SK-N-SH treated with all-trans-retinoic acid at 6 μM for 48 hours (cell line): Measurements from ENCODE around the gene MIPOL1.

Experiments
- ATAC-seq: fragments of 200-7000 bp; cut with Tn5 transposase; 3 replicates; pipeline ENCODE4 v1.9.1; 2020; ENCODE audit warnings: mild to moderate bottlenecking, moderate library complexity
- ARNTL ChIP-seq: fragments of 450-650 bp; formaldehyde crosslinking; IDR thresholded peaks from 2 replicates; pipeline ENCODE4 v1.5.0; 2020; ENCODE audit warnings: low read depth, mild to moderate bottlenecking, moderate library complexity, borderline replicate concordance
- BACH2 ChIP-seq: fragments of 250-450 bp; sonication (Bioruptor Pico); IDR thresholded peaks from 2 replicates; pipeline ENCODE4 v1.9.0; 2021; ENCODE audit warnings: mild to moderate bottlenecking, borderline replicate concordance
- CSRNP3 ChIP-seq: fragments of 250-450 bp; sonication (Bioruptor Pico); IDR thresholded peaks from 2 replicates; pipeline ENCODE4 v1.5.1; 2021; ENCODE audit warnings: mild to moderate bottlenecking, moderate library complexity
- ESRRG ChIP-seq: fragments of 250-450 bp; sonication (Bioruptor Pico); IDR thresholded peaks from 2 replicates; pipeline ENCODE4 v1.6.1; 2021; ENCODE audit warnings: mild to moderate bottlenecking
- OSR1 ChIP-seq: fragments of 250-450 bp; sonication (Bioruptor Pico); IDR thresholded peaks from 2 replicates; pipeline ENCODE4 v1.8.0; 2022; ENCODE audit warnings: moderate library complexity, mild to moderate bottlenecking, inconsistent platforms
- PATZ1 ChIP-seq: fragments of 250-450 bp; sonication (Bioruptor Pico); IDR thresholded peaks from 2 replicates; pipeline ENCODE4 v1.8.0; 2020; ENCODE audit warnings: mild to moderate bottlenecking, moderate library complexity, borderline replicate concordance
- PPARA ChIP-seq: fragments of 250-450 bp; sonication (Bioruptor Pico); IDR thresholded peaks from 2 replicates; pipeline ENCODE4 v1.5.0; 2020; ENCODE audit warnings: mild to moderate bottlenecking, borderline replicate concordance
- RARB ChIP-seq: fragments of 250-450 bp; sonication (Bioruptor Pico); IDR thresholded peaks from 2 replicates; pipeline ENCODE4 v1.8.0; 2021; ENCODE audit warnings: mild to moderate bottlenecking, moderate library complexity
- SNAI2 ChIP-seq: fragments of 250-450 bp; sonication (Bioruptor Pico); IDR thresholded peaks from 2 replicates; pipeline ENCODE4 v1.5.0; 2020; ENCODE audit warnings: mild to moderate bottlenecking, moderate library complexity
- TCF4 ChIP-seq: fragments of 250-450 bp; sonication (Bioruptor Pico); IDR thresholded peaks from 2 replicates; pipeline ENCODE4 v1.8.0; 2021; ENCODE audit warnings: mild to moderate bottlenecking, moderate library complexity, borderline replicate concordance
- TOX ChIP-seq: fragments of 250-450 bp; sonication (Bioruptor Pico); IDR thresholded peaks from 2 replicates; pipeline ENCODE4 v1.8.0; 2021; ENCODE audit warnings: mild to moderate bottlenecking, moderate library complexity, borderline replicate concordance
- ZC3H10 ChIP-seq: fragments of 250-450 bp; sonication (Bioruptor Pico); IDR thresholded peaks from 2 replicates; pipeline ENCODE4 v1.5.1; 2021; ENCODE audit warnings: mild to moderate bottlenecking, moderate library complexity
- ZFP3 ChIP-seq: fragments of 250-450 bp; sonication (Bioruptor Pico); IDR thresholded peaks from 2 replicates; pipeline ENCODE4 v1.5.0; 2020; ENCODE audit warnings: mild to moderate bottlenecking, moderate library complexity
- ZFP30 ChIP-seq: fragments of 450-650 bp; formaldehyde crosslinking; IDR thresholded peaks from 2 replicates; pipeline ENCODE4 v1.5.0; 2022; ENCODE audit warnings: mild to moderate bottlenecking, moderate library complexity
- ZNF565 ChIP-seq: fragments of 450-650 bp; formaldehyde crosslinking; conservative IDR thresholded peaks from 2 replicates; pipeline ENCODE4 v1.5.0; 2020; ENCODE audit warnings: low read depth, mild to moderate bottlenecking, moderate library complexity
- ZNF70 ChIP-seq: fragments of 450-650 bp; formaldehyde crosslinking; IDR thresholded peaks from 2 replicates; pipeline ENCODE4 v1.5.0; 2020; ENCODE audit warnings: mild to moderate bottlenecking, moderate library complexity
- ZNF8 ChIP-seq: fragments of 450-650 bp; formaldehyde crosslinking; IDR thresholded peaks from 2 replicates; pipeline ENCODE4 v1.5.0; 2020; ENCODE audit warnings: mild to moderate bottlenecking, moderate library complexity
- TF ChIP-seq, protein P1 (sequence below): fragments of 250-450 bp; sonication (Bioruptor Pico); IDR thresholded peaks from 2 replicates; pipeline ENCODE4 v1.8.0; 2021; ENCODE audit warnings: low read depth, mild to moderate bottlenecking, moderate library complexity, borderline replicate concordance
- TF ChIP-seq, protein P2 (sequence below): fragments of 250-450 bp; sonication (Bioruptor Pico); IDR thresholded peaks from 2 replicates; pipeline ENCODE4 v1.5.1; 2020; ENCODE audit warnings: low read depth, mild to moderate bottlenecking, moderate library complexity

The MIPOL1 gene

DNA sequence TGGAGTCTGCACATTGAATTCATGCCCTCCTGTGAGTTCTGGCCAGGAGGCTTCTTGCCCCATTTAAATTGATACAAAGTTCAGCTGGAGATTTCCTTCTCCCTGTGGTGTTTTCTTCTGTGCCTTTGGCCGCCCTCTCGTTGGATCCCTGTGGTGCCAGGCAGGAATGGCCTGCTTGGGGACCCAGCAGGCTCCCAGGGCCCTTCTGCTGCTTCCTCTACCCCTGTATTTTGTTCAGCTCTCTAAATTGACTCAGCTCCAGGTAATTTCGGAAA lies 200.1 kb downstream of the MIPOL1 start:
- TF ChIP-seq CSRNP3 (CRISPR knock-in tag) (no peak), ZFP3 (CRISPR knock-in tag) (no peak), TCF4 (CRISPR knock-in tag) (no peak), RARB (CRISPR knock-in tag) (no peak), ESRRG (CRISPR knock-in tag) (no peak), TOX (CRISPR knock-in tag) (no peak), ZNF8 (no peak), PPARA (CRISPR knock-in tag) (no peak)
- TF ChIP-seq, protein P1, sequence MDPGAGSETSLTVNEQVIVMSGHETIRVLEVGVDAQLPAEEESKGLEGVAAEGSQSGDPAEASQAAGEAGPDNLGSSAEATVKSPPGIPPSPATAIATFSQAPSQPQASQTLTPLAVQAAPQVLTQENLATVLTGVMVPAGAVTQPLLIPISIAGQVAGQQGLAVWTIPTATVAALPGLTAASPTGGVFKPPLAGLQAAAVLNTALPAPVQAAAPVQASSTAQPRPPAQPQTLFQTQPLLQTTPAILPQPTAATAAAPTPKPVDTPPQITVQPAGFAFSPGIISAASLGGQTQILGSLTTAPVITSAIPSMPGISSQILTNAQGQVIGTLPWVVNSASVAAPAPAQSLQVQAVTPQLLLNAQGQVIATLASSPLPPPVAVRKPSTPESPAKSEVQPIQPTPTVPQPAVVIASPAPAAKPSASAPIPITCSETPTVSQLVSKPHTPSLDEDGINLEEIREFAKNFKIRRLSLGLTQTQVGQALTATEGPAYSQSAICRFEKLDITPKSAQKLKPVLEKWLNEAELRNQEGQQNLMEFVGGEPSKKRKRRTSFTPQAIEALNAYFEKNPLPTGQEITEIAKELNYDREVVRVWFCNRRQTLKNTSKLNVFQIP (CRISPR knock-in tag): no peak

DNA sequence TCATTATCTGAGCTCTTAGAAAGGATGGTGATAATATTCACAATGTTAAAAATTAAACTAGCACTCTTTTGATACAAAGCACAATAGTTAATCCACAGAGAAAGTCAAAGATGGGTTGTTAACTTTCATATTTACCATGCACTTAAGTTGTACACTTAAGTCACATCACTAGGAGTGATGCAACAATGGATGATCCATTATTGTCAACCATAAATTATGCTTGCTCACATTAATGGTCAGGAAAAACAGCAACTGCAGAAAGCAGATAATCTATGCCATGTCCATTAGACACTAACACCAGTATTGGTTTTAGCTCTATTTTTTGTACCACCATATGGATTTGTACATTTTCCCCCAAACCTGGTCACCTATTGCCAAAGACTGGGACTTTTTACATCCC lies 201.8 kb downstream of the MIPOL1 start:
- ATAC-seq: no peak
- TF ChIP-seq BACH2 (CRISPR knock-in tag) (no peak), PPARA (CRISPR knock-in tag) (no peak), ZNF565 (no peak), ZNF70 (no peak), ARNTL (CRISPR knock-in tag) (no peak), OSR1 (CRISPR knock-in tag) (no peak)
- TF ChIP-seq, all 23 proteins: peak for 0

More for the DNA sequence above, 200.1 kb downstream of the MIPOL1 start:
- ATAC-seq: no peak

DNA sequence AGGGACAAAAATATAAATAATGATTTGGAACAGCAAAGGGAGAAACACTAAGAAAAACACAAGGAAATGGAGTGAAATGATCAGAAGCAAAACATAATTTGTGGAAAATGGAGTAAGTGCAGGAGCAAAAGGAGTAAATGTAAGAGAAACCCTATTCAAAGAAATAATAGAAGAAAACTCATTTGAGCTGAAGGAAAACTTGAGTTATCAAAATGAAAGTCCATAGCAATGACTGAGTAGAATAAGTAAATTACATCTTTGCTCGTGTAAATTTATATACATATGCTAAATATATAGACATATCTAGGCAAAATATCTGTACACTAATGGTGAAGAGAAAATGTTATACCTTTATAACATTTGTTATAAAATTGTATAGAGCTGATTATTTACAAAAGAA lies 203.4 kb downstream of the MIPOL1 start:
- TF ChIP-seq ZNF70 (no peak), PPARA (CRISPR knock-in tag) (no peak), TCF4 (CRISPR knock-in tag) (no peak), OSR1 (CRISPR knock-in tag) (no peak), CSRNP3 (CRISPR knock-in tag) (no peak), ZC3H10 (CRISPR knock-in tag) (no peak), ZFP3 (CRISPR knock-in tag) (no peak), ZFP30 (no peak), ARNTL (CRISPR knock-in tag) (no peak), ZNF8 (no peak), SNAI2 (CRISPR knock-in tag) (no peak), BACH2 (CRISPR knock-in tag) (no peak), PATZ1 (CRISPR knock-in tag) (no peak)
- TF ChIP-seq, protein P2, sequence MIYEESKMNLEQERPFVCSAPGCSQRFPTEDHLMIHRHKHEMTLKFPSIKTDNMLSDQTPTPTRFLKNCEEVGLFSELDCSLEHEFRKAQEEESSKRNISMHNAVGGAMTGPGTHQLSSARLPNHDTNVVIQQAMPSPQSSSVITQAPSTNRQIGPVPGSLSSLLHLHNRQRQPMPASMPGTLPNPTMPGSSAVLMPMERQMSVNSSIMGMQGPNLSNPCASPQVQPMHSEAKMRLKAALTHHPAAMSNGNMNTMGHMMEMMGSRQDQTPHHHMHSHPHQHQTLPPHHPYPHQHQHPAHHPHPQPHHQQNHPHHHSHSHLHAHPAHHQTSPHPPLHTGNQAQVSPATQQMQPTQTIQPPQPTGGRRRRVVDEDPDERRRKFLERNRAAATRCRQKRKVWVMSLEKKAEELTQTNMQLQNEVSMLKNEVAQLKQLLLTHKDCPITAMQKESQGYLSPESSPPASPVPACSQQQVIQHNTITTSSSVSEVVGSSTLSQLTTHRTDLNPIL (CRISPR knock-in tag): no peak
- TF ChIP-seq, protein P1 (CRISPR knock-in tag): no peak
- TF ChIP-seq, all 23 proteins: peak for 0
- ATAC-seq: no peak
